Measurements from ENCODE around the gene FSIP1. TPM values are rescaled to one million over a fixed set of nuclear protein-coding genes. Genes with fewer than 3 reads are reported as not detected.

Gene FSIP1
- total RNA-seq, 1 experiment from 2014 or later = 1.3 TPM

DNA sequence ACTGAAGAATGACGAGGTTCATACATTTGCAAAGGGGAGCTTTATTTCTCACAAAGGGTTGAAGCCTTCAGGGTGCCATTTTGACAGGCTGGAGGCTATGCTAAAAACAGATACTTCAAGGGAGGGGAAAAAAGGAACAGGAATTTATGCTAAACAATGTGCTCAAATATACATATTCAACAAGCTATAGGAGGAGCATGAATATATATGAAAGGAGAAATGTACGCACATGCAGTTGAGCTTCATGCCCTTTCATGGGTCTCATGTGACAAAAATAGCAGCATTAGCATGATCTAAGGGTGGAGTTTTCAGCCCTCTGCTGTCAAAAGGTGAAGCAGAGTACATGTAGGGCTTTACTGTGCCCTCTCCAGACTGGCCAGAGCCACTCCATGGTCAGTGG lies 44.3 kb upstream of the FSIP1 start:
- H3K4me1 Mint-ChIP-seq (ENCODE audit: low read depth, unreplicated experiment) = peaks cover 7% of the 10 kb centered on the region
- POLR2A ChIA-PET = no interaction called here

GRCh38 chr15:39823634-39824033 lies 41.0 kb upstream of the FSIP1 start:
- H3K27ac Mint-ChIP-seq (ENCODE audit: unreplicated experiment) = no peak overlapping the region
- peaks cover 20% of the 10 kb centered on the region for H3K9me3 Mint-ChIP-seq (ENCODE audit: unreplicated experiment)
- POLR2A ChIA-PET = no interaction called here
- no peaks in the 10 kb centered on the region for H3K36me3 ChIP-seq (ENCODE audit: control insufficient read depth, insufficient read depth, low read length)
- H3K36me3 Mint-ChIP-seq (ENCODE audit: insufficient read depth, unreplicated experiment) = no peaks in the 10 kb centered on the region
- H3K4me1 Mint-ChIP-seq (ENCODE audit: low read depth, unreplicated experiment) = peaks cover 15% of the 10 kb centered on the region
- H3K27me3 Mint-ChIP-seq (ENCODE audit: insufficient read depth, unreplicated experiment) = no peaks in the 10 kb centered on the region
- no peak for TF ChIP-seq CTCF (IDR thresholded peaks at IDR 0.05; ENCODE audit: insufficient read depth in 1 of 2, low read depth in 1 of 2, low read length in 1 of 2, severe bottlenecking in 1 of 2, unreplicated experiment in 1 of 2)
- peaks cover 1% of the 10 kb centered on the region; the same call in 1 of the 2 replicates for H3K4me1 ChIP-seq
- DNase-seq = no peak
- no TSS peak for BruUV-seq (replicated peaks)
- no peaks in the 10 kb centered on the region for H3K9me3 ChIP-seq
- CTCF ChIA-PET = no interaction called here
- no peaks in the 10 kb centered on the region for H3K27me3 ChIP-seq (replicated peaks; ENCODE audit: control insufficient read depth, insufficient read depth, low read length)
- H3K4me3 Mint-ChIP-seq (ENCODE audit: unreplicated experiment) = no peak overlapping the region
- intact Hi-C loops (cut with micrococcal nuclease; ENCODE audit: unreplicated experiment) = no loop called here
- no peak overlapping the region for H3K4me3 ChIP-seq (ENCODE audit: low read depth, low read length)

More for the DNA sequence above, 44.3 kb upstream of the FSIP1 start:
- Mint-ChIP-seq H3K27me3 (ENCODE audit: insufficient read depth, unreplicated experiment) (no peaks in the 10 kb centered on the region), H3K27ac (ENCODE audit: unreplicated experiment) (no peak overlapping the region), H3K9me3 (ENCODE audit: unreplicated experiment) (peaks cover 20% of the 10 kb centered on the region), H3K4me3 (ENCODE audit: unreplicated experiment) (no peak overlapping the region), H3K36me3 (ENCODE audit: insufficient read depth, unreplicated experiment) (no peaks in the 10 kb centered on the region)
- H3K4me3 ChIP-seq (ENCODE audit: low read depth, low read length) = no peak overlapping the region
- CTCF ChIA-PET = no interaction called here
- intact Hi-C loops (cut with micrococcal nuclease; ENCODE audit: unreplicated experiment) = no loop called here
- H3K9me3 ChIP-seq = no peaks in the 10 kb centered on the region
- H3K4me1 ChIP-seq = no peaks in the 10 kb centered on the region
- H3K36me3 ChIP-seq (ENCODE audit: control insufficient read depth, insufficient read depth, low read length) = no peaks in the 10 kb centered on the region
- no peak for TF ChIP-seq CTCF (IDR thresholded peaks at IDR 0.05; ENCODE audit: insufficient read depth in 1 of 2, low read depth in 1 of 2, low read length in 1 of 2, severe bottlenecking in 1 of 2, unreplicated experiment in 1 of 2)
- H3K27me3 ChIP-seq (replicated peaks; ENCODE audit: control insufficient read depth, insufficient read depth, low read length) = no peaks in the 10 kb centered on the region
- BruUV-seq (replicated peaks) = no TSS peak
- DNase-seq = no peak

GRCh38 chr15:39820050-39820602 lies 37.5 kb upstream of the FSIP1 start:
- POLR2A ChIA-PET = no interaction called here
- H3K4me1 Mint-ChIP-seq (ENCODE audit: low read depth, unreplicated experiment) = peaks cover 30% of the 10 kb centered on the region

More at GRCh38 chr15:39820050-39820602, 37.5 kb upstream of the FSIP1 start:
- Histone ChIP-seq H3K9me3 (no peaks in the 10 kb centered on the region), H3K4me1 (peaks cover 11% of the 10 kb centered on the region; the same call in 1 of the 2 replicates), H3K36me3 (ENCODE audit: control insufficient read depth, insufficient read depth, low read length) (no peaks in the 10 kb centered on the region), H3K27me3 (replicated peaks; ENCODE audit: control insufficient read depth, insufficient read depth, low read length) (no peaks in the 10 kb centered on the region), H3K4me3 (ENCODE audit: low read depth, low read length) (no peak overlapping the region)
- Mint-ChIP-seq H3K9me3 (ENCODE audit: unreplicated experiment) (peaks cover 20% of the 10 kb centered on the region), H3K27ac (ENCODE audit: unreplicated experiment) (no peak overlapping the region), H3K36me3 (ENCODE audit: insufficient read depth, unreplicated experiment) (no peaks in the 10 kb centered on the region), H3K4me3 (ENCODE audit: unreplicated experiment) (no peak overlapping the region), H3K27me3 (ENCODE audit: insufficient read depth, unreplicated experiment) (no peaks in the 10 kb centered on the region)
- no TSS peak for BruUV-seq (replicated peaks)
- TF ChIP-seq CTCF (IDR thresholded peaks at IDR 0.05; ENCODE audit: insufficient read depth in 1 of 2, low read depth in 1 of 2, low read length in 1 of 2, severe bottlenecking in 1 of 2, unreplicated experiment in 1 of 2) = no peak
- DNase-seq = no peak
- CTCF ChIA-PET = no interaction called here
- intact Hi-C loops (cut with micrococcal nuclease; ENCODE audit: unreplicated experiment) = no loop called here

All from Caco-2 (cell line).